GM20000 (cell line): ENCODE data around the gene OSBP2.

ENCODE experiments used
- DNase-seq: peaks from one replicate; pipeline ENCODE4 v3.0.0; 2012; ENCODE audit warnings: low spot score
- CTCF ChIP-seq: IDR thresholded peaks from 2 replicates; pipeline ENCODE4 v1.5.1; 2012; ENCODE audit warnings: mild to moderate bottlenecking, control low read depth; ENCODE audit errors: extremely low read depth, missing control alignments

Gene OSBP2

GRCh38 chr22:30825711-30826505 is 131.2 kb downstream of the OSBP2 start:
- no peak for TF ChIP-seq CTCF
- DNase-seq, result peak; percentile 9

DNA sequence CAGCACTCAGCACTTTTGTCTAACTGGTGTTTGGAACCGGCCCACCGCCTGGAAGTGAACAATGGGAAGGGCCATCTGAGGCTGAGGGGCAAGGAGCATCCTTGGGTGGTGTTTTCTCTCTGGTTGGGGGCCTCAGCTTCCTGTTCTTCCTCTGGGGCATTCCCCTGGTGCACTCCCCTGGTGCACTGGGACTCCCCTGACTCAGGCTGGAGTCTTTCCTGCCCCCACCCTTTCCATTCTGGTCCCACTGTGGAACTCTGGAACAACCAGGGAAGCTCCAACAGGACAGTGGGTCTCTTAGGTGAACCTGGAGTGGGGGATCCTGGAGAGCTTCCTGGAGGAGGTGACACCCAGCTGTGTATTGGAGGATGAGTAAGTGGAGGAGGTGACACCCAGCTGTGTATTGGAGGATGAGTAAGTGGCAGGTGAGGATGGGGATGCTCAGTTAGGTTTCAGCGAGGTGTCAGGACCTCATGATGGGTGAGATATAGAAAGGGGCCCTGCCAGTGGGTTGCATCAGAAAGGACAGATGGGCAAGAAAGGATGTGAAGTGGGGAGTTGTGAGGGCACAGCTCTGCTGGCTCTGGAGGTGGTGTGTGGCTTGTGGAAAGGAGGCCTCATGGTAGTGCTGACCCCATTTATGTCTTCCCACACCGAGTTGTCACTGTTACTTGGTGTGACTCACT is 132.1 kb downstream of the OSBP2 start:
- DNase-seq, result peak; percentile 18
- no peak for TF ChIP-seq CTCF

DNA sequence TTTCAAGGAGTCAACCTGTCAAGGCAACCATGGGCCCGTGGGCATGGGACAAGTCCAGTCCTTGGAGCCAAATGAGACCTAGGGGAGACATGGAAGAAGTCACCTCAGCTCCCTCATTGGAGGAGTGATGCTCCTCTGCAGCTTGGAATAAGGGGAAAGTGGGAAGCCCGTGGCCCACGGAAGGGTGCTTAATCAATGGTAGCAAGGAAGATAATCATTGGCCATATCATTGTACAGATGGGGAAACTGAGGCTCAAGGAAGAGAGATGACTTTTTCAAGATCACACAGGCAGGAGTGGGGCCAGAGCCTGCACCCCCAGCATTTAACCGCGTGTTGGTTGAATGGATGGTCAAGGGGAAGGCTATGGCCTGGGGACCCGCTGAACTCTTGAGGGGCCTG is 133.0 kb downstream of the OSBP2 start:
- DNase-seq, result peak; percentile 0
- no peak for TF ChIP-seq CTCF

- TF ChIP-seq CTCF, result no peak
- DNase-seq, result peak; percentile 5
These were observed 133.8 kb downstream of the OSBP2 start for GRCh38 chr22:30828187-30829155.

- peak; percentile 4 for DNase-seq
These were observed 135.4 kb downstream of the OSBP2 start for GRCh38 chr22:30829901-30830550.

GRCh38 chr22:30830907-30831306 is 136.2 kb downstream of the OSBP2 start:
- DNase-seq, result peak; percentile 1

More at GRCh38 chr22:30829901-30830550, 135.4 kb downstream of the OSBP2 start:
- no peak for TF ChIP-seq CTCF

More at GRCh38 chr22:30830907-30831306, 136.2 kb downstream of the OSBP2 start:
- TF ChIP-seq CTCF, result no peak
